HepG2 (cell line): ENCODE results near the gene SLC19A3. TPM values are rescaled to one million over a fixed set of nuclear protein-coding genes. Genes with fewer than 3 reads are reported as not detected.
A peak's percentile ranks its signal among the peaks of the same experiment; 100 is the strongest.

ENCODE experiments used
- HNF4G ChIP-seq, 2 experiments: sonication (generic) in 1 of 2; formaldehyde crosslinking in 1 of 2; IDR thresholded peaks; 2 replicates each; pipeline versions ENCODE4 v1.4.0 to v1.6.1; 2011 to 2020; ENCODE audit warnings: borderline replicate concordance in 2 of 2, low read depth in 2 of 2, mild to moderate bottlenecking in 2 of 2, low read length in 1 of 2, missing genetic modification reagents in 1 of 2, moderate library complexity in 1 of 2
- JUND ChIP-seq: sonication (generic); formaldehyde crosslinking; IDR thresholded peaks from 2 replicates; pipeline ENCODE4 v1.8.0; 2022; ENCODE audit warnings: mild to moderate bottlenecking, missing genetic modification reagents
- RARA ChIP-seq: IDR thresholded peaks from 2 replicates; pipeline ENCODE4 v1.6.1; 2016; ENCODE audit warnings: missing genetic modification reagents, missing compliant biosample characterization
- SOX13 ChIP-seq, 3 experiments: fragments of 450-650 bp in 1 of 3; sonication (generic) in 1 of 3; formaldehyde crosslinking in 1 of 3; IDR thresholded peaks in 2 of 3; conservative IDR thresholded peaks in 1 of 3; 2 replicates each; pipeline versions ENCODE4 v1.5.0 to v1.6.1; 2016 to 2020; ENCODE audit warnings: antibody characterized with exemption in 1 of 3, mild to moderate bottlenecking in 1 of 3, missing compliant biosample characterization in 1 of 3, missing genetic modification reagents in 1 of 3, moderate library complexity in 1 of 3
- ZBED4 ChIP-seq: sonication (generic); formaldehyde crosslinking; IDR thresholded peaks from 2 replicates; pipeline ENCODE4 v1.4.0; 2020; ENCODE audit warnings: missing genetic modification reagents, borderline replicate concordance
- ZBTB33 ChIP-seq: sonication (generic); formaldehyde crosslinking; IDR thresholded peaks from 2 replicates; pipeline ENCODE4 v1.4.0; 2020; ENCODE audit warnings: missing genetic modification reagents
- ZBTB38 ChIP-seq: sonication (generic); formaldehyde crosslinking; IDR thresholded peaks from 2 replicates; pipeline ENCODE4 v1.5.1; 2020; ENCODE audit warnings: mild to moderate bottlenecking, missing genetic modification reagents
- ZBTB4 ChIP-seq: sonication (generic); formaldehyde crosslinking; IDR thresholded peaks from 2 replicates; pipeline ENCODE4 v1.4.0; 2020; ENCODE audit warnings: missing genetic modification reagents, mild to moderate bottlenecking, borderline replicate concordance
- ZNF124 ChIP-seq: sonication (generic); formaldehyde crosslinking; IDR thresholded peaks from 2 replicates; pipeline ENCODE4 v1.4.0; 2020; ENCODE audit warnings: missing genetic modification reagents
- ZNF709 ChIP-seq: sonication (generic); formaldehyde crosslinking; IDR thresholded peaks from 2 replicates; pipeline ENCODE4 v1.5.0; 2020; ENCODE audit warnings: mild to moderate bottlenecking, missing genetic modification reagents
- ZNF788 ChIP-seq: sonication (generic); formaldehyde crosslinking; IDR thresholded peaks from 2 replicates; pipeline ENCODE4 v1.5.0; 2020; ENCODE audit warnings: mild to moderate bottlenecking, missing genetic modification reagents, borderline replicate concordance
- polyA plus RNA-seq, 8 experiments: library from polyadenylated mRNA; depleted of rRNA in 3 of 8; stranded (reverse) in 7 of 8; unstranded in 1 of 8; fragments of >200 nt; fragmentation: Illumina TruSeq in 4 of 8; extraction: Trizol in 4 of 8; gene quantifications; 2 replicates each; pipeline versions ENCODE4 v1.2.1 to v1.2.3, GENCODE V29; 2011 to 2016; ENCODE audit warnings: low read depth in 4 of 8, missing spikeins in 1 of 8, mixed read lengths in 1 of 8; ENCODE audit not compliant: insufficient read depth in 1 of 8
- total RNA-seq, 5 experiments: library from RNA; depleted of rRNA; stranded (reverse); fragments of >200 nt; fragmentation: Illumina TruSeq; extraction: Trizol; gene quantifications; 2 replicates each; pipeline ENCODE4 v1.2.3, GENCODE V29; 2016; ENCODE audit warnings: low read depth in 1 of 5

The SLC19A3 gene
- total and polyA plus RNA-seq, 2 of the 13 experiments (the other 11 are each of a cell fraction or from before 2014, with no cell fraction given), result 2.3 to 5.2 TPM

- no peak for TF ChIP-seq ZBED4
- peak; percentile 99 for TF ChIP-seq HNF4G (IDR thresholded peaks at IDR 0.05; ENCODE audit: borderline replicate concordance, low read depth, low read length)
- peak; percentile 97 for TF ChIP-seq HNF4G (CRISPR knock-in tag; IDR thresholded peaks at IDR 0.05; ENCODE audit: borderline replicate concordance, low read depth)
- no peak for TF ChIP-seq SOX13 (IDR thresholded peaks at IDR 0.05)
- TF ChIP-seq SOX13 (CRISPR knock-in tag; conservative IDR thresholded peaks at IDR 0.05 in 1 of 2, IDR thresholded peaks at IDR 0.05 in 1 of 2), result peak in 1 of 2 experiments; percentile 32; a peak in 1 of 4 replicates
- TF ChIP-seq ZBTB33 (CRISPR knock-in tag), result peak; percentile 63; the same call in 1 of the 2 replicates
- 0 out of 2 replicates have a peak, but pooled peaks have one; percentile 28 for TF ChIP-seq ZNF709 (CRISPR knock-in tag)
- no peak for TF ChIP-seq JUND (CRISPR knock-in tag)
- TF ChIP-seq ZNF788 (CRISPR knock-in tag), result peak; percentile 46; the same call in 1 of the 2 replicates
- TF ChIP-seq RARA (CRISPR knock-in tag), result peak; percentile 74
- TF ChIP-seq ZNF124 (CRISPR knock-in tag), result 0 out of 2 replicates have a peak, but pooled peaks have one; percentile 19
- TF ChIP-seq ZBTB4 (CRISPR knock-in tag), result peak; percentile 58; the same call in 1 of the 2 replicates
- TF ChIP-seq ZBTB38 (CRISPR knock-in tag), result peak; percentile 72; the same call in 1 of the 2 replicates
Observed at GRCh38 chr2:227706859-227707258, 11.0 kb downstream of the SLC19A3 start (continued).
